ENCODE data around the gene EGFR.

EGFR gene

DNA sequence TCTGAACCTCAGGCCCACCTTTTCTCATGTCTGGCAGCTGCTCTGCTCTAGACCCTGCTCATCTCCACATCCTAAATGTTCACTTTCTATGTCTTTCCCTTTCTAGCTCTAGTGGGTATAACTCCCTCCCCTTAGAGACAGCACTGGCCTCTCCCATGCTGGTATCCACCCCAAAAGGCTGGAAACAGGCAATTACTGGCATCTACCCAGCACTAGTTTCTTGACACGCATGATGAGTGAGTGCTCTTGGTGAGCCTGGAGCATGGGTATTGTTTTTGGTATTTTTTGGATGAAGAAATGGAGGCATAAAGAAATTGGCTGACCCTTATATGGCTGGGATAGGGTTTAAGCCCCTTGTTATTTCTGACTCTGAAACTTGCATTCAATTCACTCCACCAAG is 156.0 kb downstream of the EGFR start:
- no peak for DNase-seq (ENCODE audit: extremely low read depth, low read depth)
- TF ChIP-seq, protein P1, sequence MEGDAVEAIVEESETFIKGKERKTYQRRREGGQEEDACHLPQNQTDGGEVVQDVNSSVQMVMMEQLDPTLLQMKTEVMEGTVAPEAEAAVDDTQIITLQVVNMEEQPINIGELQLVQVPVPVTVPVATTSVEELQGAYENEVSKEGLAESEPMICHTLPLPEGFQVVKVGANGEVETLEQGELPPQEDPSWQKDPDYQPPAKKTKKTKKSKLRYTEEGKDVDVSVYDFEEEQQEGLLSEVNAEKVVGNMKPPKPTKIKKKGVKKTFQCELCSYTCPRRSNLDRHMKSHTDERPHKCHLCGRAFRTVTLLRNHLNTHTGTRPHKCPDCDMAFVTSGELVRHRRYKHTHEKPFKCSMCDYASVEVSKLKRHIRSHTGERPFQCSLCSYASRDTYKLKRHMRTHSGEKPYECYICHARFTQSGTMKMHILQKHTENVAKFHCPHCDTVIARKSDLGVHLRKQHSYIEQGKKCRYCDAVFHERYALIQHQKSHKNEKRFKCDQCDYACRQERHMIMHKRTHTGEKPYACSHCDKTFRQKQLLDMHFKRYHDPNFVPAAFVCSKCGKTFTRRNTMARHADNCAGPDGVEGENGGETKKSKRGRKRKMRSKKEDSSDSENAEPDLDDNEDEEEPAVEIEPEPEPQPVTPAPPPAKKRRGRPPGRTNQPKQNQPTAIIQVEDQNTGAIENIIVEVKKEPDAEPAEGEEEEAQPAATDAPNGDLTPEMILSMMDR (IDR thresholded peaks at IDR 0.05; ENCODE audit: low read depth, low read length, missing control alignments) = no peak

DNA sequence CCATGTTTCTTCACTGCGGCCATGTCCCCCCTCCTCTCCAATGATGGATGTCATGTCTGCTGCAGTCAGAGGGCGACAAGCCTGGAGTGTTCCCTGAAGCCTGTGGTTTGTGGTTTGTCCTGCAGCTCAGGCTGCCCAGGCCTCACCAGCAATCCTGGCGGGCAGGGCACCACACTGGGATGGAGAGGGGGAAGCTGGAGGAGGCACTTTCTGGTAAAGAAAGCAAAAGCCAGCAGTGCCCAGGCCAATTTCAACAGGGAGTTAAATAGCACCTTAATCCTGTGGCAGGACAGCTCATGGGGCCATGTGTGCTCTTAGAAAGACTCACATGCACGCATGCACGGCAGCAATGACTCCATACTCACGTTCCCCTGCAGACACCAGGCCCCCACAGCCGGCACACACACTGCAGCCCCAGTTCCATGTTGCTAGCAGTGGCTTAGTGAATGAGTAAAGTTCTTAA is 158.3 kb downstream of the EGFR start:
- TF ChIP-seq, protein P1 (IDR thresholded peaks at IDR 0.05; ENCODE audit: low read depth, low read length, missing control alignments) = no peak
- DNase-seq (ENCODE audit: extremely low read depth, low read depth) = no peak
- no peak overlapping the region for H3K4me3 ChIP-seq (replicated peaks; ENCODE audit: low read depth, low read length)

More for the DNA sequence above, 156.0 kb downstream of the EGFR start:
- H3K4me3 ChIP-seq (replicated peaks; ENCODE audit: low read depth, low read length) = no peak overlapping the region

DNA sequence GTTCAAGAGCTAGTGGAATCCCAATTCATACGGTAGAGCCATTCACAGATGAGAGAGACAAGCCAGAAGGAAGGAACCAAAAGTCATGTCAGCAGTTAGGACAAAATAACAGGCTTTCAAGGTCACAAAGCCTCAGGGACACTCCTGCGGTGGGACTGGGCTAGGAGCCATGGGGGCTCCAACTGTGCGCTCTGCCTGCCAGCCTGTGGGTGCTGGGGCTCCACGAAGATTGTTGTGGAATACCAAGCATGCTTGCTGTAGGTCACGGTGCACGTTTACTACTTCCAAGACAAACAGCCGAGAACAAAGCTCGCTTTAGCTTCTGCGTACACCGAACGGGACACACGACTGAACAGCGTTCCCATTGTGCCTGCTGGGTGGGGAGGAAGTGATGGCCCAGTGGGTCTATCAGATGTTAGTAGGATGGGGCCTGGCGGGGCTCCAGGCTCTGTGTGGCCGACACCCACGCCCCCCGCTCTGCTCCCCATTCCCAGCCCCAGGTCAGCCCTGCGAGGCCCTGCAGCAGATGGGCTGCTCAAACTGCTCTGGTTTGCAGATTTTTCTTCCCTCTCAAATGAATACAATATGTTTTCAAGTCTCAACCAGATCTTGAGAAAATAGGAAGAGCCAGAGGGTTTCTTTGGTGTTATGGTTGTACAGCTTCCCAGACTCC is 158.9 kb downstream of the EGFR start:
- DNase-seq (ENCODE audit: extremely low read depth, low read depth) = no peak
- no peak overlapping the region for H3K4me3 ChIP-seq (replicated peaks; ENCODE audit: low read depth, low read length)
- TF ChIP-seq, protein P1 (IDR thresholded peaks at IDR 0.05; ENCODE audit: low read depth, low read length, missing control alignments) = no peak

DNA sequence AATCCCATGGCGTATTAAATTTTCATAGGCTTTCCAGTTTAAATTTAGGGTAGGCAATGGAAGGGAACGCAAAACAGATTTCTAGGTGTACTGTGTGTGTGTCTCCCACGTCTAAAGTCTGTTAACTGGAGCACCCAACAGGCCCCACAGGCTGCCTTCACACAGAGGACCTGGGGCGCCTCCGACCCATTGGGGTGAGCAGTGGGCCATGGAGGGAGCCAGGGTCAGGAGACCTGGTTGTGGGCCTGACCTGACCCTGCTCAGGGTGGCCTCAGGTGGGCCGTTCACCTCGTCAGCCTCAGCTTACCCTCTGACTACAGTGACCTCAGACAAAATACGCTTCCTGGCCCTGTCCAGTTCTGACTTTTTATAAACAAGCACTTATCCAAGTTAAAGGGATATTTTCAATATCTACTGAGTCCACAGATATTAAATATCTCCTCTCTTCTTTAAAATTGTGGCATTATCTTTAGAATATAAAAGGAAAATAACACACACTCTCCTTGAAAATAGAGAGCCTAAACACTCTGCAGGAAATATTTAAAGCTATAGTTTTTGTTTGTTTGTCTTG is 159.6 kb downstream of the EGFR start:
- TF ChIP-seq, protein P1 (IDR thresholded peaks at IDR 0.05; ENCODE audit: low read depth, low read length, missing control alignments) = no peak
- no peak overlapping the region for H3K4me3 ChIP-seq (replicated peaks; ENCODE audit: low read depth, low read length)
- no peak for DNase-seq (ENCODE audit: extremely low read depth, low read depth)

DNA sequence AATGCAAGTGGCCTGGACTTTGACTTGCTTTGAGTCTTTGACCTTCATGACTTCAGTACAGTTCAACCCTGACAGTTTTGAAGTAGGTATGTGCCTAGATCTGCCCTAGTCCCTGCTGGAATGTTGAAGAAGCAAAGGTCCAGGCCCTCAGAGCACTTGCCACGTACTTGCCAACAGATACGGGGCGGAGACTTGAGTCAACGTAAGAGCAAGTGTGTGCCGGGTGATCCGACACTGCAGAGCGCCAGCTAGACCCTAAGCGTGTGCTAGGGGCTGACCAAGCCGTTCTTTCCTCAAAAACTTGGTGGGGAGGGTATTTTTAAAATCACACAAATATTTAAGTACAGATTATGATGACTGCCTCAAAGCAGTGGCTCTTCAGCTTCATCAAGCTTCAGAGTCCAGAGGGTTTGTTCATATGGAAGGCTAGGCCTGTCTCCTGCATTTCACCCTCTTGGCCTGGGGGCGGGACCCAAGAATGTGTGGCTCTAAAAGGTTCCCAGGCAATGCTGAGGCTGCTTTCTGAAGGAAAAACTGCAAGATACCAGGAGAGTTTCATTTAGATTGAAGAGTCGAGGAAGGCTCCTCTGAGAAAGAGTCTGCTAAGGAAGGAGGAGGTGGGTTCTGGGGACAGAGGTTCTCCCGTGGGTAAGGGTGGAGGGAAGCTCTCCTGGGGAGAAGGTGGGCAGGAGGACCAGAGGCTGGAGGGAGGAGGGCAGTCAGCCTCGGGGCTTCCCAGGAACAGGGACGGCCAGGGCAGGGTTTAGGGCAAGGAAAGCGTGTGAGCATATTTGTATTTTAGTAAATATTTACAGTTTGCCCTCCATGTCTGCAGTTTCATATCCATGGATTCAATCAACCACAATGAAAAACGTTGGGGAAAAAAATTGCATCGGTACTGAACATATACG is 160.3 kb downstream of the EGFR start:
- no peak overlapping the region for H3K4me3 ChIP-seq (replicated peaks; ENCODE audit: low read depth, low read length)
- no peak for DNase-seq (ENCODE audit: extremely low read depth, low read depth)
- TF ChIP-seq, protein P1 (IDR thresholded peaks at IDR 0.05; ENCODE audit: low read depth, low read length, missing control alignments) = no peak

DNA sequence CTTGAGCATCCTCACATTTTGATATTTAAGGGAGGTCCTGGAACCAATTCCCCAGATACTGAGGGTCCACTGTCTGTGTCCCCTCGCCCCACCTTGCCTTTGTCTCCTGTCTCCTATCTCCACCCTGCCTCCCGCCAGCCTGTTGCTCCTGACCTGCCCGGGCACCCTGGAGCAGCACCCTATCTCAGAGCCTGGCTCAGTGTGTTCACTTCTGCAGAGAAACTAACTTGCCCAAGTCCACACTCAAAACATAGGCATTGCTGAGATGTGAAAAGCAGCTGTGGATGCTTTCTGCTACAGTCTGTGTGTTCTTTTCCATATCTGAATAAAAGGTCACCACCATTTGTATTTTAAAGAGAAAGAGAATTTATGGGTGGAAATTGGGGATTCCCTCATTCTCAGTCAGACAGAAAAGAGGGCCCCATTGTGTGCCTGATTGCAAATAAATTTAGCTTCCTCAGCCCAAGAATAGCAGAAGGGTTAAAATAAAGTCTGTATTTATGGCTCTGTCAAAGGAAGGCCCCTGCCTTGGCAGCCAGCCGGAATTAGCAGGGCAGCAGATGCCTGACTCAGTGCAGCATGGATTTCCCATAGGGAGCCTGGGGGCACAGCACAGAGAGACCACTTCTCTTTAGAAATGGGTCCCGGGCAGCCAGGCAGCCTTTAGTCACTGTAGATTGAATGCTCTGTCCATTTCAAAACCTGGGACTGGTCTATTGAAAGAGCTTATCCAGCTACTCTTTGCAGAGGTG is 161.3 kb downstream of the EGFR start:
- H3K4me3 ChIP-seq (replicated peaks; ENCODE audit: low read depth, low read length) = no peak overlapping the region
- no peak for DNase-seq (ENCODE audit: extremely low read depth, low read depth)
- TF ChIP-seq, protein P1 (IDR thresholded peaks at IDR 0.05; ENCODE audit: low read depth, low read length, missing control alignments) = no peak
